IPS-20b (cell line): Measurements from ENCODE around the gene TAF11L12.
"Not testable (repeated sequence)": the region's sequence is repeated elsewhere in the genome, so short reads cannot be mapped to it uniquely, and the experiment has no call there.

Experiments
- H3K27ac ChIP-seq: one replicate; pipeline ENCODE4 v1.5.1; 2013; ENCODE audit warnings: low read length
- H3K27me3 ChIP-seq: 2 replicates; pipeline ENCODE4 v1.6.1; 2013; ENCODE audit warnings: mild to moderate bottlenecking, low read length, inconsistent platforms; ENCODE audit not compliant: insufficient read depth
- H3K36me3 ChIP-seq: 2 replicates; pipeline ENCODE4 v1.6.1; 2013; ENCODE audit warnings: low read depth, mild to moderate bottlenecking, inconsistent platforms, low read length, moderate library complexity; ENCODE audit not compliant: insufficient read depth
- H3K4me1 ChIP-seq: 2 replicates; pipeline ENCODE4 v1.6.1; 2013; ENCODE audit warnings: mild to moderate bottlenecking, control low read depth, inconsistent platforms, low read length, moderate library complexity; ENCODE audit not compliant: insufficient read depth
- H3K4me3 ChIP-seq: 2 replicates; pipeline ENCODE4 v1.5.1; 2013; ENCODE audit warnings: mild to moderate bottlenecking, low read length, inconsistent platforms
- H3K9ac ChIP-seq: 2 replicates; pipeline ENCODE4 v1.6.1; 2013; ENCODE audit warnings: low read depth, mild to moderate bottlenecking, inconsistent platforms, low read length, moderate library complexity
- H3K9me3 ChIP-seq: 2 replicates; pipeline ENCODE4 v1.6.1; 2013; ENCODE audit warnings: mild to moderate bottlenecking, low read depth, low read length, inconsistent platforms; ENCODE audit not compliant: insufficient read depth

Gene TAF11L12

GRCh38 chr5:17631788-17632187 lies 21.6 kb downstream of the TAF11L12 start, which contains the start of gene TAF11L13:
Gene TAF11L13, plus strand, starts transcription at chr5:17632088.
- not testable (repeated sequence) for H3K9me3 ChIP-seq, H3K36me3 ChIP-seq, H3K4me3 ChIP-seq, H3K27me3 ChIP-seq, H3K4me1 ChIP-seq, H3K27ac ChIP-seq, H3K9ac ChIP-seq

GRCh38 chr5:17634160-17634559 lies 24.0 kb downstream of the TAF11L12 start, which contains the start of gene TAF11L14:
Gene TAF11L14, plus strand, starts transcription at chr5:17634460.
- H3K27ac ChIP-seq, result no peak within 1 kb of the TSS
- H3K4me3 ChIP-seq, result no peak within 1 kb of the TSS
- no peaks in the 10 kb centered on the region for H3K4me1 ChIP-seq
- no peaks in the 10 kb centered on the region for H3K27me3 ChIP-seq
- no peak within 1 kb of the TSS for H3K9ac ChIP-seq
- no peaks in the 10 kb centered on the region for H3K9me3 ChIP-seq
- no peaks in the 10 kb centered on the region for H3K36me3 ChIP-seq

GRCh38 chr5:17649232-17649631 lies 39.0 kb downstream of the TAF11L12 start:
- H3K4me1 ChIP-seq, H3K27ac ChIP-seq, H3K36me3 ChIP-seq, H3K9ac ChIP-seq, H3K9me3 ChIP-seq, H3K4me3 ChIP-seq, H3K27me3 ChIP-seq: not testable (repeated sequence)

- not testable (repeated sequence) for H3K9me3 ChIP-seq, H3K4me3 ChIP-seq, H3K36me3 ChIP-seq, H3K9ac ChIP-seq, H3K27me3 ChIP-seq, H3K27ac ChIP-seq, H3K4me1 ChIP-seq
Measured at GRCh38 chr5:17655201-17655759, 45.1 kb downstream of the TAF11L12 start.

- Histone ChIP-seq H3K4me3 (no peak overlapping the region), H3K9me3 (no peaks in the 10 kb centered on the region), H3K27me3 (no peaks in the 10 kb centered on the region), H3K36me3 (no peaks in the 10 kb centered on the region), H3K9ac (no peak overlapping the region), H3K27ac (no peak overlapping the region), H3K4me1 (no peaks in the 10 kb centered on the region)
Measured at GRCh38 chr5:17655921-17656320, 45.7 kb downstream of the TAF11L12 start.
